ENCODE results near the gene CENPV. TPM values are rescaled to one million over a fixed set of nuclear protein-coding genes. Genes with fewer than 3 reads are reported as not detected.
A peak's percentile ranks its signal among the peaks of the same experiment; 100 is the strongest.

CENPV gene
- total and polyA plus RNA-seq, 2 of the 13 experiments (the other 11 are each of a cell fraction or from before 2014, with no cell fraction given): 193 to 292 TPM

- TF ChIP-seq MLXIP (CRISPR knock-in tag; IDR thresholded peaks at IDR 0.05; ENCODE audit: borderline replicate concordance) (0 out of 2 replicates have a peak, but pooled peaks have one; percentile 43), ZMYM4 (CRISPR knock-in tag; IDR thresholded peaks at IDR 0.05) (peak; percentile 15; the same call in 1 of the 2 replicates), ZNF574 (CRISPR knock-in tag; IDR thresholded peaks at IDR 0.05) (peak; percentile 47; the same call in 1 of the 2 replicates), POLR2G (IDR thresholded peaks at IDR 0.05; ENCODE audit: low read depth, low read length) (peak; percentile 78), CHD4 (IDR thresholded peaks at IDR 0.05; ENCODE audit: borderline replicate concordance, low read length) (no peak), ZBTB4 (CRISPR knock-in tag; IDR thresholded peaks at IDR 0.05; ENCODE audit: borderline replicate concordance) (peak; percentile 60; the same call in 1 of the 2 replicates), BORCS8-MEF2B (CRISPR knock-in tag; IDR thresholded peaks at IDR 0.05) (peak; percentile 63), KLF15 (CRISPR knock-in tag; IDR thresholded peaks at IDR 0.05; ENCODE audit: borderline replicate concordance) (no peak), SNAPC2 (CRISPR knock-in tag; IDR thresholded peaks at IDR 0.05) (no peak), KLF11 (CRISPR knock-in tag; IDR thresholded peaks at IDR 0.05) (no peak), CENPT (CRISPR knock-in tag; IDR thresholded peaks at IDR 0.05; ENCODE audit: low read depth) (no peak), ZNF691 (CRISPR knock-in tag; IDR thresholded peaks at IDR 0.05; ENCODE audit: borderline replicate concordance, low read depth) (0 out of 2 replicates have a peak, but pooled peaks have one; percentile 7), CHD2 (IDR thresholded peaks at IDR 0.05; ENCODE audit: low read depth, low read length) (peak; percentile 94), ZNF317 (CRISPR knock-in tag; IDR thresholded peaks at IDR 0.05) (0 out of 2 replicates have a peak, but pooled peaks have one; percentile 22), GTF3A (CRISPR knock-in tag; conservative IDR thresholded peaks at IDR 0.05) (no peak)
Measured at GRCh38 chr17:16353317-16354174, at the start of gene CENPV (continued).

Data from HepG2 (cell line).